ENCODE results near the gene SEMA3G. TPM values are rescaled to one million over a fixed set of nuclear protein-coding genes. Genes with fewer than 3 reads are reported as not detected.

SEMA3G gene
- polyA plus RNA-seq, 2 of the 4 experiments (the other 2 are of a cell fraction): 0.08 to 0.13 TPM

- Histone ChIP-seq H3K4me3 (no peak overlapping the region), H3K27ac (no peak overlapping the region), H3K4me1 (no peaks in the 10 kb centered on the region), H3K4me2 (no peak overlapping the region), H3K9me3 (no peaks in the 10 kb centered on the region)
- ChIA-PET CTCF (interaction anchor here (1.0 to 2.8 kb wide), 6 partner anchors 9 to 386 kb away, joined by 3 to 10 read pairs (median 6); no protein-coding TSS in a partner anchor), POLR2A (no interaction called here)
- DNase-seq (ENCODE audit: low read depth in 1 of 2, low spot score in 1 of 2) (peak in 1 of 2 experiments; percentile 7), ATAC-seq (peak; percentile 56 to 82), FAIRE-seq (no peak)
- TF ChIP-seq PBX3 (IDR thresholded peaks at IDR 0.05): no peak
- TF ChIP-seq JUNB (IDR thresholded peaks at IDR 0.05): no peak
- TF ChIP-seq KDM1A (IDR thresholded peaks at IDR 0.05; ENCODE audit: low read depth): no peak
- TF ChIP-seq MAZ (IDR thresholded peaks at IDR 0.05; ENCODE audit: borderline replicate concordance, low read depth, low read length): no peak
- no peak for TF ChIP-seq ZSCAN20 (CRISPR knock-in tag; IDR thresholded peaks at IDR 0.05)
- TF ChIP-seq FOXS1 (CRISPR knock-in tag; IDR thresholded peaks at IDR 0.05): no peak
- WGBS (ENCODE audit: missing lambda C conversion rate): 76% methylated on average over 9 of the region's 9 CpGs
Measured at GRCh38 chr3:52388933-52389332, 56.0 kb downstream of the SEMA3G start.

- ChIA-PET POLR2A (no interaction called here), CTCF (interaction anchor here (0.6 to 2.8 kb wide), 7 partner anchors 9 to 386 kb away, joined by 3 to 10 read pairs (median 4); no protein-coding TSS in a partner anchor)
- 82% methylated on average over 7 of the region's 18 CpGs for WGBS (ENCODE audit: missing lambda C conversion rate)
- no peak overlapping the region for H3K4me3 ChIP-seq
- H3K9me3 ChIP-seq: no peaks in the 10 kb centered on the region
- DNase-seq (ENCODE audit: low read depth in 1 of 2, low spot score in 1 of 2): no peak
- H3K4me2 ChIP-seq: no peak overlapping the region
- TF ChIP-seq CHD4 (IDR thresholded peaks at IDR 0.05; ENCODE audit: borderline replicate concordance): no peak
- TF ChIP-seq ZSCAN20 (CRISPR knock-in tag; IDR thresholded peaks at IDR 0.05): no peak
- no peak for TF ChIP-seq RCOR1 (IDR thresholded peaks at IDR 0.05; ENCODE audit: low read depth, low read length)
- no peak for TF ChIP-seq HEYL (CRISPR knock-in tag; IDR thresholded peaks at IDR 0.05)
- no peak for TF ChIP-seq POLR2A (IDR thresholded peaks at IDR 0.05; ENCODE audit: low read length)
- no peak for TF ChIP-seq RFX5 (IDR thresholded peaks at IDR 0.05)
- no peak for TF ChIP-seq ESRRA (IDR thresholded peaks at IDR 0.05; ENCODE audit: borderline replicate concordance, low read length)
- no peak for TF ChIP-seq REST (IDR thresholded peaks at IDR 0.05)
- TF ChIP-seq MAZ (IDR thresholded peaks at IDR 0.05; ENCODE audit: borderline replicate concordance, low read depth, low read length): no peak
- TF ChIP-seq FOSL2 (IDR thresholded peaks at IDR 0.05): no peak
- TF ChIP-seq FOSL2 (CRISPR knock-in tag; IDR thresholded peaks at IDR 0.05): no peak
- TF ChIP-seq, protein P1, sequence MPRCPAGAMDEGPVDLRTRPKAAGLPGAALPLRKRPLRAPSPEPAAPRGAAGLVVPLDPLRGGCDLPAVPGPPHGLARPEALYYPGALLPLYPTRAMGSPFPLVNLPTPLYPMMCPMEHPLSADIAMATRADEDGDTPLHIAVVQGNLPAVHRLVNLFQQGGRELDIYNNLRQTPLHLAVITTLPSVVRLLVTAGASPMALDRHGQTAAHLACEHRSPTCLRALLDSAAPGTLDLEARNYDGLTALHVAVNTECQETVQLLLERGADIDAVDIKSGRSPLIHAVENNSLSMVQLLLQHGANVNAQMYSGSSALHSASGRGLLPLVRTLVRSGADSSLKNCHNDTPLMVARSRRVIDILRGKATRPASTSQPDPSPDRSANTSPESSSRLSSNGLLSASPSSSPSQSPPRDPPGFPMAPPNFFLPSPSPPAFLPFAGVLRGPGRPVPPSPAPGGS (IDR thresholded peaks at IDR 0.05): no peak
- no peak for TF ChIP-seq EP300 (IDR thresholded peaks at IDR 0.05)
- TF ChIP-seq TFCP2L1 (CRISPR knock-in tag; IDR thresholded peaks at IDR 0.05): no peak
- TF ChIP-seq POLR2AphosphoS2 (conservative IDR thresholded peaks at IDR 0.05; ENCODE audit: low read length): no peak
- no peak for TF ChIP-seq FOSB (CRISPR knock-in tag; IDR thresholded peaks at IDR 0.05)
- TF ChIP-seq TP53 (CRISPR knock-in tag; IDR thresholded peaks at IDR 0.05): no peak
- no peak for TF ChIP-seq KDM5A (IDR thresholded peaks at IDR 0.05)
- TF ChIP-seq USF2 (IDR thresholded peaks at IDR 0.05): no peak
- no peak for TF ChIP-seq ZNF302 (CRISPR knock-in tag; IDR thresholded peaks at IDR 0.05)
- H3K4me1 ChIP-seq: no peaks in the 10 kb centered on the region
- ATAC-seq: no peak
- no peak for FAIRE-seq
- H3K27ac ChIP-seq: no peak overlapping the region
Measured at GRCh38 chr3:52388348-52388821, 56.5 kb downstream of the SEMA3G start.
